H1 (cell line): ENCODE measurements around the gene ZHX3.

Source experiments
- BCL11A ChIP-seq, 2 experiments: IDR thresholded peaks; one replicate each; pipeline ENCODE4 v1.6.1; 2011; ENCODE audit warnings: low read depth in 2 of 2, low read length in 2 of 2, mild to moderate bottlenecking in 2 of 2
- BRCA1 ChIP-seq: IDR thresholded peaks from 2 replicates; pipeline ENCODE4 v1.6.1; 2012; ENCODE audit warnings: low read depth, low read length, improper control_type of control experiment
- CEBPB ChIP-seq: IDR thresholded peaks from 2 replicates; pipeline ENCODE4 v1.6.1; 2012; ENCODE audit warnings: low read depth, low read length
- EP300 ChIP-seq, 2 experiments: IDR thresholded peaks; 1 replicate in 1 of 2; 2 replicates in 1 of 2; pipeline ENCODE4 v1.6.1; 2011 to 2012; ENCODE audit warnings: low read depth in 2 of 2, low read length in 2 of 2, mild to moderate bottlenecking in 2 of 2, borderline replicate concordance in 1 of 2, inconsistent platforms in 1 of 2, moderate library complexity in 1 of 2
- EZH2 ChIP-seq: fragments of 200-600 bp; sonication (generic); IDR thresholded peaks from 2 replicates; pipeline ENCODE4 v1.7.1; 2012; ENCODE audit warnings: low read depth, mild to moderate bottlenecking, moderate library complexity, low read length, inconsistent platforms; ENCODE audit not compliant: severe bottlenecking
- GABPA ChIP-seq: IDR thresholded peaks from 2 replicates; pipeline ENCODE4 v1.6.1; 2011; ENCODE audit warnings: mild to moderate bottlenecking, low read length, moderate library complexity, borderline replicate concordance; ENCODE audit not compliant: insufficient read depth
- POLR2A ChIP-seq, 2 experiments: IDR thresholded peaks; 1 replicate in 1 of 2; 2 replicates in 1 of 2; pipeline ENCODE4 v1.6.1; 2011; ENCODE audit warnings: low read depth in 2 of 2, low read length in 2 of 2, mild to moderate bottlenecking in 2 of 2; ENCODE audit errors: control extremely low read depth in 1 of 2
- POU5F1 ChIP-seq: IDR thresholded peaks from 2 replicates; pipeline ENCODE4 v1.6.1; 2011; ENCODE audit warnings: low read depth, mild to moderate bottlenecking, low read length, moderate library complexity
- TAF1 ChIP-seq: IDR thresholded peaks from 2 replicates; pipeline ENCODE4 v1.6.1; 2011; ENCODE audit warnings: mild to moderate bottlenecking, low read depth, low read length
- ZNF274 ChIP-seq: IDR thresholded peaks from 2 replicates; pipeline ENCODE4 v1.7.0; 2012; ENCODE audit warnings: low read length, borderline replicate concordance; ENCODE audit errors: extremely low read depth
- TF ChIP-seq, protein P1 (sequence below): fragments of 300-600 bp; sonication (generic); IDR thresholded peaks from 2 replicates; pipeline ENCODE4 v1.7.1; 2012; ENCODE audit warnings: low read length, moderate library complexity, mild to moderate bottlenecking, inconsistent platforms; ENCODE audit not compliant: insufficient replicate concordance
- TF ChIP-seq, protein P2 (sequence below), 3 experiments: IDR thresholded peaks; 1 replicate in 2 of 3; 2 replicates in 1 of 3; pipeline versions ENCODE4 v1.5.1 to v1.6.1; 2011; ENCODE audit warnings: low read length in 3 of 3, mild to moderate bottlenecking in 3 of 3, inconsistent platforms in 2 of 3, low read depth in 1 of 3, moderate library complexity in 1 of 3; ENCODE audit not compliant: insufficient read depth in 1 of 3; ENCODE audit errors: control extremely low read depth in 1 of 3
- TF ChIP-seq, protein P3 (sequence below): IDR thresholded peaks from 2 replicates; pipeline ENCODE4 v1.6.1; 2012; ENCODE audit warnings: inconsistent platforms

DNA sequence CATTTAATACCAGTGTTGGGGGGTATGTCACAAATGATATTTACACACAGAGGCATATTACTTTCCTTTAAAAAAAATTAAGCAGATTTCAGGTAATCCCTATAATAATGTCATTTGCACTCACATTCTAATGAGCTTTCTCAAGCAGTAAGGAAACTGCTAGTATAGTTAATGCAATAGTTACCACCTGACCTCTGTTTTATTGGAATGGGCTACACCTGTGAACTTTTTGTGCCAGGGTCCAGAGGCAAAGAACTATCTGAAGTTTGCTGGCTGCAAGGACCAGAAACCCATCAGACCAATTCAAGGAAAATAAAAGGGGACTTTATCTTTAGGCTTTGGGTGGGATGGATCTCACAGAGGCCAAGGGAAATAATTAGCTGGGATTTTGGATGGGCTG is 2.9 kb upstream of the ZHX3 start:
- TF ChIP-seq, protein P1, sequence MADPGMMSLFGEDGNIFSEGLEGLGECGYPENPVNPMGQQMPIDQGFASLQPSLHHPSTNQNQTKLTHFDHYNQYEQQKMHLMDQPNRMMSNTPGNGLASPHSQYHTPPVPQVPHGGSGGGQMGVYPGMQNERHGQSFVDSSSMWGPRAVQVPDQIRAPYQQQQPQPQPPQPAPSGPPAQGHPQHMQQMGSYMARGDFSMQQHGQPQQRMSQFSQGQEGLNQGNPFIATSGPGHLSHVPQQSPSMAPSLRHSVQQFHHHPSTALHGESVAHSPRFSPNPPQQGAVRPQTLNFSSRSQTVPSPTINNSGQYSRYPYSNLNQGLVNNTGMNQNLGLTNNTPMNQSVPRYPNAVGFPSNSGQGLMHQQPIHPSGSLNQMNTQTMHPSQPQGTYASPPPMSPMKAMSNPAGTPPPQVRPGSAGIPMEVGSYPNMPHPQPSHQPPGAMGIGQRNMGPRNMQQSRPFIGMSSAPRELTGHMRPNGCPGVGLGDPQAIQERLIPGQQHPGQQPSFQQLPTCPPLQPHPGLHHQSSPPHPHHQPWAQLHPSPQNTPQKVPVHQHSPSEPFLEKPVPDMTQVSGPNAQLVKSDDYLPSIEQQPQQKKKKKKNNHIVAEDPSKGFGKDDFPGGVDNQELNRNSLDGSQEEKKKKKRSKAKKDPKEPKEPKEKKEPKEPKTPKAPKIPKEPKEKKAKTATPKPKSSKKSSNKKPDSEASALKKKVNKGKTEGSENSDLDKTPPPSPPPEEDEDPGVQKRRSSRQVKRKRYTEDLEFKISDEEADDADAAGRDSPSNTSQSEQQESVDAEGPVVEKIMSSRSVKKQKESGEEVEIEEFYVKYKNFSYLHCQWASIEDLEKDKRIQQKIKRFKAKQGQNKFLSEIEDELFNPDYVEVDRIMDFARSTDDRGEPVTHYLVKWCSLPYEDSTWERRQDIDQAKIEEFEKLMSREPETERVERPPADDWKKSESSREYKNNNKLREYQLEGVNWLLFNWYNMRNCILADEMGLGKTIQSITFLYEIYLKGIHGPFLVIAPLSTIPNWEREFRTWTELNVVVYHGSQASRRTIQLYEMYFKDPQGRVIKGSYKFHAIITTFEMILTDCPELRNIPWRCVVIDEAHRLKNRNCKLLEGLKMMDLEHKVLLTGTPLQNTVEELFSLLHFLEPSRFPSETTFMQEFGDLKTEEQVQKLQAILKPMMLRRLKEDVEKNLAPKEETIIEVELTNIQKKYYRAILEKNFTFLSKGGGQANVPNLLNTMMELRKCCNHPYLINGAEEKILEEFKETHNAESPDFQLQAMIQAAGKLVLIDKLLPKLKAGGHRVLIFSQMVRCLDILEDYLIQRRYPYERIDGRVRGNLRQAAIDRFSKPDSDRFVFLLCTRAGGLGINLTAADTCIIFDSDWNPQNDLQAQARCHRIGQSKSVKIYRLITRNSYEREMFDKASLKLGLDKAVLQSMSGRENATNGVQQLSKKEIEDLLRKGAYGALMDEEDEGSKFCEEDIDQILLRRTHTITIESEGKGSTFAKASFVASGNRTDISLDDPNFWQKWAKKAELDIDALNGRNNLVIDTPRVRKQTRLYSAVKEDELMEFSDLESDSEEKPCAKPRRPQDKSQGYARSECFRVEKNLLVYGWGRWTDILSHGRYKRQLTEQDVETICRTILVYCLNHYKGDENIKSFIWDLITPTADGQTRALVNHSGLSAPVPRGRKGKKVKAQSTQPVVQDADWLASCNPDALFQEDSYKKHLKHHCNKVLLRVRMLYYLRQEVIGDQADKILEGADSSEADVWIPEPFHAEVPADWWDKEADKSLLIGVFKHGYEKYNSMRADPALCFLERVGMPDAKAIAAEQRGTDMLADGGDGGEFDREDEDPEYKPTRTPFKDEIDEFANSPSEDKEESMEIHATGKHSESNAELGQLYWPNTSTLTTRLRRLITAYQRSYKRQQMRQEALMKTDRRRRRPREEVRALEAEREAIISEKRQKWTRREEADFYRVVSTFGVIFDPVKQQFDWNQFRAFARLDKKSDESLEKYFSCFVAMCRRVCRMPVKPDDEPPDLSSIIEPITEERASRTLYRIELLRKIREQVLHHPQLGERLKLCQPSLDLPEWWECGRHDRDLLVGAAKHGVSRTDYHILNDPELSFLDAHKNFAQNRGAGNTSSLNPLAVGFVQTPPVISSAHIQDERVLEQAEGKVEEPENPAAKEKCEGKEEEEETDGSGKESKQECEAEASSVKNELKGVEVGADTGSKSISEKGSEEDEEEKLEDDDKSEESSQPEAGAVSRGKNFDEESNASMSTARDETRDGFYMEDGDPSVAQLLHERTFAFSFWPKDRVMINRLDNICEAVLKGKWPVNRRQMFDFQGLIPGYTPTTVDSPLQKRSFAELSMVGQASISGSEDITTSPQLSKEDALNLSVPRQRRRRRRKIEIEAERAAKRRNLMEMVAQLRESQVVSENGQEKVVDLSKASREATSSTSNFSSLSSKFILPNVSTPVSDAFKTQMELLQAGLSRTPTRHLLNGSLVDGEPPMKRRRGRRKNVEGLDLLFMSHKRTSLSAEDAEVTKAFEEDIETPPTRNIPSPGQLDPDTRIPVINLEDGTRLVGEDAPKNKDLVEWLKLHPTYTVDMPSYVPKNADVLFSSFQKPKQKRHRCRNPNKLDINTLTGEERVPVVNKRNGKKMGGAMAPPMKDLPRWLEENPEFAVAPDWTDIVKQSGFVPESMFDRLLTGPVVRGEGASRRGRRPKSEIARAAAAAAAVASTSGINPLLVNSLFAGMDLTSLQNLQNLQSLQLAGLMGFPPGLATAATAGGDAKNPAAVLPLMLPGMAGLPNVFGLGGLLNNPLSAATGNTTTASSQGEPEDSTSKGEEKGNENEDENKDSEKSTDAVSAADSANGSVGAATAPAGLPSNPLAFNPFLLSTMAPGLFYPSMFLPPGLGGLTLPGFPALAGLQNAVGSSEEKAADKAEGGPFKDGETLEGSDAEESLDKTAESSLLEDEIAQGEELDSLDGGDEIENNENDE = no peak
- TF ChIP-seq CEBPB (no peak), GABPA (no peak), BRCA1 (no peak), POLR2A (IDR thresholded peaks at IDR 0.05; ENCODE audit: control extremely low read depth in 1 of 2, low read depth in 2 of 2, low read length in 2 of 2) (no peak), EP300 (IDR thresholded peaks at IDR 0.05; ENCODE audit: borderline replicate concordance in 1 of 2, low read depth in 2 of 2, low read length in 2 of 2) (no peak), POU5F1 (no peak), TAF1 (no peak), EZH2 (no peak), ZNF274 (no peak), BCL11A (IDR thresholded peaks at IDR 0.05; ENCODE audit: low read depth in 2 of 2, low read length in 2 of 2) (no peak)
- TF ChIP-seq, protein P2, sequence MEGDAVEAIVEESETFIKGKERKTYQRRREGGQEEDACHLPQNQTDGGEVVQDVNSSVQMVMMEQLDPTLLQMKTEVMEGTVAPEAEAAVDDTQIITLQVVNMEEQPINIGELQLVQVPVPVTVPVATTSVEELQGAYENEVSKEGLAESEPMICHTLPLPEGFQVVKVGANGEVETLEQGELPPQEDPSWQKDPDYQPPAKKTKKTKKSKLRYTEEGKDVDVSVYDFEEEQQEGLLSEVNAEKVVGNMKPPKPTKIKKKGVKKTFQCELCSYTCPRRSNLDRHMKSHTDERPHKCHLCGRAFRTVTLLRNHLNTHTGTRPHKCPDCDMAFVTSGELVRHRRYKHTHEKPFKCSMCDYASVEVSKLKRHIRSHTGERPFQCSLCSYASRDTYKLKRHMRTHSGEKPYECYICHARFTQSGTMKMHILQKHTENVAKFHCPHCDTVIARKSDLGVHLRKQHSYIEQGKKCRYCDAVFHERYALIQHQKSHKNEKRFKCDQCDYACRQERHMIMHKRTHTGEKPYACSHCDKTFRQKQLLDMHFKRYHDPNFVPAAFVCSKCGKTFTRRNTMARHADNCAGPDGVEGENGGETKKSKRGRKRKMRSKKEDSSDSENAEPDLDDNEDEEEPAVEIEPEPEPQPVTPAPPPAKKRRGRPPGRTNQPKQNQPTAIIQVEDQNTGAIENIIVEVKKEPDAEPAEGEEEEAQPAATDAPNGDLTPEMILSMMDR (IDR thresholded peaks at IDR 0.05; ENCODE audit: control extremely low read depth in 1 of 3, insufficient read depth in 1 of 3, low read depth in 1 of 3, low read length in 3 of 3) = no peak
- TF ChIP-seq, protein P3, sequence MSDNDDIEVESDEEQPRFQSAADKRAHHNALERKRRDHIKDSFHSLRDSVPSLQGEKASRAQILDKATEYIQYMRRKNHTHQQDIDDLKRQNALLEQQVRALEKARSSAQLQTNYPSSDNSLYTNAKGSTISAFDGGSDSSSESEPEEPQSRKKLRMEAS = no peak
